ENCODE data around the gene PLA2G4E. TPM values are rescaled to one million over a fixed set of nuclear protein-coding genes. Genes with fewer than 3 reads are reported as not detected.

Gene PLA2G4E
- total RNA-seq, result 1.5 TPM
- long read RNA-seq, result 0 reads

- no peaks in the 10 kb centered on the region for H3K27me3 ChIP-seq
- no peak for ATAC-seq
- H3K36me3 ChIP-seq, result no peaks in the 10 kb centered on the region
- TF ChIP-seq, protein P1, sequence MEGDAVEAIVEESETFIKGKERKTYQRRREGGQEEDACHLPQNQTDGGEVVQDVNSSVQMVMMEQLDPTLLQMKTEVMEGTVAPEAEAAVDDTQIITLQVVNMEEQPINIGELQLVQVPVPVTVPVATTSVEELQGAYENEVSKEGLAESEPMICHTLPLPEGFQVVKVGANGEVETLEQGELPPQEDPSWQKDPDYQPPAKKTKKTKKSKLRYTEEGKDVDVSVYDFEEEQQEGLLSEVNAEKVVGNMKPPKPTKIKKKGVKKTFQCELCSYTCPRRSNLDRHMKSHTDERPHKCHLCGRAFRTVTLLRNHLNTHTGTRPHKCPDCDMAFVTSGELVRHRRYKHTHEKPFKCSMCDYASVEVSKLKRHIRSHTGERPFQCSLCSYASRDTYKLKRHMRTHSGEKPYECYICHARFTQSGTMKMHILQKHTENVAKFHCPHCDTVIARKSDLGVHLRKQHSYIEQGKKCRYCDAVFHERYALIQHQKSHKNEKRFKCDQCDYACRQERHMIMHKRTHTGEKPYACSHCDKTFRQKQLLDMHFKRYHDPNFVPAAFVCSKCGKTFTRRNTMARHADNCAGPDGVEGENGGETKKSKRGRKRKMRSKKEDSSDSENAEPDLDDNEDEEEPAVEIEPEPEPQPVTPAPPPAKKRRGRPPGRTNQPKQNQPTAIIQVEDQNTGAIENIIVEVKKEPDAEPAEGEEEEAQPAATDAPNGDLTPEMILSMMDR (IDR thresholded peaks at IDR 0.05), result no peak
- no peak within 1 kb of the TSS for H3K27ac ChIP-seq
- no peak within 1 kb of the TSS for H3K4me3 ChIP-seq
- intact Hi-C loops (cut with DNase I), result no loop called here
- no peaks in the 10 kb centered on the region for H3K9me3 ChIP-seq
- DNase-seq, result peak; percentile 51
- no peaks in the 10 kb centered on the region for H3K4me1 ChIP-seq
Observed at GRCh38 chr15:42020713-42021273, at the start of gene PLA2G4E. TSS of gene PLA2G4E (minus strand) at chr15:42021042. CDS start at chr15:42021030, 12 bp downstream.

DNA sequence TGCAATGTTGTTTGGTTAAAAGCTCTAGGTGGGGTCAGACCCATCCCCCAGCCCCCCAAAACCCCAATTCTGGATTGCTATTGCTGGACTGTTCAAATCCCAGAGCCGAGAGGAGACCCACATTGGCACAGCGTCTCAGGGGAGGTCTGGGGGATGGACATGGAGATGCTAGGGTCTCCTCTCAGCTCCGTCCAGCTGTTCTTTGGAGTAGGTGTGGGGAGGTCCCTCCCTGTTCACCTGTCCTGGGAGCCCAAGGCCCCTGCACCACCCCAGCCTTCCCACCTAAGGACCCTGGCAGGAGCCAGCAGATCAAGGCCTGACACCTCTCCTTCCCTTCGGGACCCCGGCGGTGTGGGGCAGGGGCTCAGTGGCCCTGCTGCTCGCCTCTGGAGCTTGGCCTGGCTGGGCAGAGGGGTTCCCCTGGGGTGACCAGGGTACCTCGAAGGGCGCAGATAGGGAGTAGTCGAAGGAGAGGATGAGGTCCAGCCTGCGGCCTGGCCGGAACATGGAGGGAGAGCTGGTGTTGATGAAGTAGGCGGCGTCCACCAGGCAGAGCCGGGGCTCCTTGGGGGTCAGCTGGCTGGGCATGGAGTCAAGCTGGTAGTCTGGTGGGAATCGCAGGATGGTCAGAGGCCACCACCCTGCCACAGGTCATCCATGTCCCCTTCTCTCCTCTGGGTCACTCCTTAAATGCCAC lies 49.6 kb upstream of the PLA2G4E start:
- H3K27ac ChIP-seq, result no peak overlapping the region
- intact Hi-C loops (cut with DNase I), result no loop called here
- no peaks in the 10 kb centered on the region for H3K36me3 ChIP-seq
- no peak overlapping the region for H3K4me3 ChIP-seq
- TF ChIP-seq, protein P1 (IDR thresholded peaks at IDR 0.05), result no peak
- H3K27me3 ChIP-seq, result no peaks in the 10 kb centered on the region
- DNase-seq, result no peak
- H3K9me3 ChIP-seq, result no peaks in the 10 kb centered on the region
- no peaks in the 10 kb centered on the region for H3K4me1 ChIP-seq
- no peak for ATAC-seq

- H3K36me3 ChIP-seq, result no peaks in the 10 kb centered on the region
- DNase-seq (no peak), ATAC-seq (no peak)
- H3K27ac ChIP-seq, result no peak overlapping the region
- intact Hi-C loops (cut with DNase I), result loop anchor here (5.0 kb wide), 1 partner anchor 63 kb away; no protein-coding TSS in a partner anchor
- TF ChIP-seq, protein P1 (IDR thresholded peaks at IDR 0.05), result no peak
- H3K4me1 ChIP-seq, result no peaks in the 10 kb centered on the region
- H3K27me3 ChIP-seq, result no peaks in the 10 kb centered on the region
- no peak overlapping the region for H3K4me3 ChIP-seq
- H3K9me3 ChIP-seq, result no peaks in the 10 kb centered on the region
Observed at GRCh38 chr15:42069496-42070278, 48.8 kb upstream of the PLA2G4E start.

- intact Hi-C loops (cut with DNase I), result loop anchor here (5.0 kb wide), 1 partner anchor 63 kb away; no protein-coding TSS in a partner anchor
- Histone ChIP-seq H3K36me3 (no peaks in the 10 kb centered on the region), H3K4me1 (no peaks in the 10 kb centered on the region), H3K4me3 (no peak overlapping the region), H3K27ac (no peak overlapping the region), H3K27me3 (no peaks in the 10 kb centered on the region), H3K9me3 (no peaks in the 10 kb centered on the region)
- TF ChIP-seq, protein P1 (IDR thresholded peaks at IDR 0.05), result no peak
- ATAC-seq (no peak), DNase-seq (no peak)
Observed at GRCh38 chr15:42069025-42069424, 48.2 kb upstream of the PLA2G4E start.

- H3K36me3 ChIP-seq, result no peaks in the 10 kb centered on the region
- ATAC-seq, result no peak
- H3K4me1 ChIP-seq, result no peaks in the 10 kb centered on the region
- TF ChIP-seq, protein P1 (IDR thresholded peaks at IDR 0.05), result no peak
- no peak for DNase-seq
- no peak overlapping the region for H3K27ac ChIP-seq
- intact Hi-C loops (cut with DNase I), result loop anchor here (5.0 kb wide), 1 partner anchor 64 kb away; no protein-coding TSS in a partner anchor
- H3K9me3 ChIP-seq, result no peaks in the 10 kb centered on the region
- H3K4me3 ChIP-seq, result no peak overlapping the region
- H3K27me3 ChIP-seq, result no peaks in the 10 kb centered on the region
Observed at GRCh38 chr15:42068601-42069000, 47.8 kb upstream of the PLA2G4E start.

Measured in upper lobe of right lung (tissue), 1 donor.